GM19324 (cell line): Measurements from ENCODE around the gene SOD3.

ENCODE experiments used
- ATAC-seq: cut with Tn5 transposase; IDR thresholded peaks from one replicate; pipeline ENCODE4 v1.9.1; 2021; ENCODE audit warnings: mild to moderate bottlenecking, moderate library complexity; ENCODE audit not compliant: unreplicated experiment, low FRiP score

The SOD3 gene

GRCh38 chr4:24794916-24795665 is at the start of gene SOD3:
Gene SOD3, plus strand, starts transcription at chr4:24795573. Its CDS starts 3,949 bp downstream, at chr4:24799522.
- no peak for ATAC-seq

GRCh38 chr4:24747234-24747975 is 48.0 kb upstream of the SOD3 start:
- ATAC-seq = no peak

GRCh38 chr4:24748023-24748422 is 47.4 kb upstream of the SOD3 start:
- no peak for ATAC-seq

- no peak for ATAC-seq
These were observed 46.5 kb upstream of the SOD3 start for GRCh38 chr4:24748758-24749350.

- ATAC-seq = no peak
These were observed 45.3 kb upstream of the SOD3 start for GRCh38 chr4:24750106-24750505.

GRCh38 chr4:24751926-24752539 is 43.3 kb upstream of the SOD3 start:
- no peak for ATAC-seq

- ATAC-seq = no peak
These were observed 41.9 kb upstream of the SOD3 start for GRCh38 chr4:24753519-24753918.

GRCh38 chr4:24754571-24754970 is 40.8 kb upstream of the SOD3 start:
- ATAC-seq = no peak

GRCh38 chr4:24763631-24764297 is 31.6 kb upstream of the SOD3 start:
- ATAC-seq = no peak

GRCh38 chr4:24764345-24764744 is 31.0 kb upstream of the SOD3 start:
- ATAC-seq = no peak

GRCh38 chr4:24765376-24765988 is 29.9 kb upstream of the SOD3 start:
- ATAC-seq = no peak

GRCh38 chr4:24768006-24768405 is 27.4 kb upstream of the SOD3 start:
- ATAC-seq = peak; percentile 11

GRCh38 chr4:24768604-24769003 is 26.8 kb upstream of the SOD3 start:
- ATAC-seq = peak; percentile 83

GRCh38 chr4:24769571-24769970 is 25.8 kb upstream of the SOD3 start:
- no peak for ATAC-seq

- ATAC-seq = peak; percentile 39
These were observed 25.3 kb upstream of the SOD3 start for GRCh38 chr4:24770032-24770584.

GRCh38 chr4:24770667-24771066 is 24.7 kb upstream of the SOD3 start:
- ATAC-seq = no peak

- ATAC-seq = no peak
These were observed 24.1 kb upstream of the SOD3 start for GRCh38 chr4:24771241-24771640.

- ATAC-seq = no peak
These were observed 23.2 kb upstream of the SOD3 start for GRCh38 chr4:24772061-24772705.

GRCh38 chr4:24772952-24773351 is 22.4 kb upstream of the SOD3 start:
- no peak for ATAC-seq
